GM12878 (cell line): ENCODE results near the gene KCND3. TPM values are rescaled to one million over a fixed set of nuclear protein-coding genes. Genes with fewer than 3 reads are reported as not detected.

ENCODE experiments used
- ATAC-seq: fragments of 200-7000 bp; cut with Tn5 transposase; 3 replicates; pipeline ENCODE4 v1.9.1; 2020; ENCODE audit warnings: mild to moderate bottlenecking, moderate library complexity
- BruUV-seq: library from RNA; stranded (reverse); fragments of 400-500 nt; replicated peaks from 2 replicates; lab custom pipeline; 2021; lab: Mats Ljungman, UMichigan
- CTCF ChIA-PET: fragments of 300-600 bp; sonication (Branson Sonifier 250); formaldehyde crosslinking; extraction: SDS; loops from one replicate; lab custom pipeline; 2021; ENCODE audit warnings: inconsistent platforms; lab: Yijun Ruan, JAX
- POLR2A ChIA-PET: fragments of 350-600 bp; formaldehyde crosslinking; extraction: SDS; loops from one replicate; lab custom pipeline; 2021; ENCODE audit warnings: inconsistent platforms; lab: Charles Lee
- RAD21 ChIA-PET: fragments of 300-600 bp; sonication (Branson Sonifier 250); formaldehyde crosslinking; loops from one replicate; lab custom pipeline; 2023; ENCODE audit warnings: antibody characterized with exemption; ENCODE audit not compliant: unreplicated experiment; lab: Charles Lee
- SMC1A ChIA-PET: fragments of 300-600 bp; sonication (Branson Sonifier 250); formaldehyde crosslinking; loops from one replicate; lab custom pipeline; 2023; ENCODE audit not compliant: unreplicated experiment, uncharacterized antibody; lab: Charles Lee
- DNase-seq: peaks from one replicate; pipeline ENCODE4 v3.0.0-alpha.2; 2011; ENCODE audit warnings: low read depth, low spot score
- FAIRE-seq: peaks from 3 replicates; lab custom pipeline; 2011; peaks lifted over from hg19 to GRCh38; lab: Jason Lieb, UNC
- H2AFZ ChIP-seq: 2 replicates; pipeline ENCODE4 v1.6.0; 2011; ENCODE audit warnings: low read depth, low read length, control low read depth; ENCODE audit not compliant: control insufficient read depth
- H3K27ac ChIP-seq: 2 replicates; pipeline ENCODE4 v1.5.1; 2011; ENCODE audit warnings: control low read depth; ENCODE audit not compliant: control insufficient read depth, insufficient read depth
- H3K27me3 ChIP-seq, 2 experiments: replicated peaks in 1 of 2; 2 replicates each; pipeline versions ENCODE4 v1.6.0 to v1.6.1; 2011; ENCODE audit warnings: low read length in 1 of 2; ENCODE audit not compliant: control insufficient read depth in 2 of 2, insufficient read depth in 2 of 2
- H3K36me3 ChIP-seq, 2 experiments: 2 replicates each; pipeline ENCODE4 v1.5.1; 2011; ENCODE audit warnings: low read length in 1 of 2; ENCODE audit not compliant: control insufficient read depth in 2 of 2, insufficient read depth in 2 of 2
- H3K4me1 ChIP-seq: 2 replicates; pipeline ENCODE4 v1.6.1; 2011; ENCODE audit warnings: mild to moderate bottlenecking, low read length, moderate library complexity, mixed read lengths; ENCODE audit not compliant: control insufficient read depth, insufficient read depth
- H3K4me2 ChIP-seq: 2 replicates; pipeline ENCODE4 v1.6.0; 2011; ENCODE audit warnings: control low read depth; ENCODE audit not compliant: control insufficient read depth, insufficient read depth
- H3K4me3 ChIP-seq: fragments of 200-600 bp; sonication (generic); 2 replicates; pipeline ENCODE4 v1.5.1; 2016
- H3K79me2 ChIP-seq: 2 replicates; pipeline ENCODE4 v1.6.0; 2011; ENCODE audit warnings: low read length; ENCODE audit not compliant: control insufficient read depth, insufficient read depth
- H3K9ac ChIP-seq: 2 replicates; pipeline ENCODE4 v1.8.0; 2011; ENCODE audit warnings: low read length, control low read depth, mixed read lengths; ENCODE audit not compliant: control insufficient read depth, insufficient read depth
- H3K9me3 ChIP-seq: replicated peaks from 3 replicates; pipeline ENCODE4 v1.5.1; 2011; ENCODE audit warnings: mild to moderate bottlenecking, low read length; ENCODE audit not compliant: control insufficient read depth, insufficient read depth
- H4K20me1 ChIP-seq: 2 replicates; pipeline ENCODE4 v1.6.0; 2011; ENCODE audit not compliant: control insufficient read depth, insufficient read depth
- BCL11A ChIP-seq: IDR thresholded peaks from 2 replicates; pipeline ENCODE4 v1.6.1; 2011; ENCODE audit warnings: low read depth, low read length
- CHD1 ChIP-seq: IDR thresholded peaks from 2 replicates; pipeline ENCODE4 v1.6.1; 2012; ENCODE audit warnings: low read depth, low read length, improper control_type of control experiment
- EP300 ChIP-seq, 2 experiments: fragments of 150-350 bp in 1 of 2; IDR thresholded peaks; 2 replicates each; pipeline ENCODE4 v1.6.1; 2011 to 2012; ENCODE audit warnings: low read depth in 2 of 2, low read length in 2 of 2, borderline replicate concordance in 1 of 2, improper control_type of control experiment in 1 of 2, inconsistent platforms in 1 of 2; ENCODE audit not compliant: control insufficient read depth in 1 of 2
- FOS ChIP-seq: IDR thresholded peaks from 3 replicates; pipeline ENCODE4 v1.6.1; 2011; ENCODE audit warnings: borderline replicate concordance; ENCODE audit not compliant: insufficient read length; ENCODE audit errors: extremely low read depth
- HCFC1 ChIP-seq: fragments of 150-350 bp; IDR thresholded peaks from 2 replicates; pipeline ENCODE4 v1.6.1; 2014; ENCODE audit warnings: low read length
- NFIC ChIP-seq: IDR thresholded peaks from 2 replicates; pipeline ENCODE4 v1.6.1; 2012; ENCODE audit warnings: low read depth, mild to moderate bottlenecking, inconsistent platforms, low read length, moderate library complexity
- NR2C2 ChIP-seq: IDR thresholded peaks from 2 replicates; pipeline ENCODE4 v1.6.1; 2011; ENCODE audit warnings: borderline replicate concordance, low read depth; ENCODE audit not compliant: control insufficient read depth, insufficient read length
- POLR2A ChIP-seq: IDR thresholded peaks from 2 replicates; pipeline ENCODE4 v1.6.1; 2011; ENCODE audit warnings: low read depth, mild to moderate bottlenecking, low read length
- RAD51 ChIP-seq: fragments of 450-650 bp; IDR thresholded peaks from 2 replicates; pipeline ENCODE4 v1.6.1; 2016; ENCODE audit warnings: moderate library complexity, mild to moderate bottlenecking, inconsistent platforms
- RUNX3 ChIP-seq: IDR thresholded peaks from 2 replicates; pipeline ENCODE4 v1.6.1; 2012; ENCODE audit warnings: low read length, inconsistent platforms
- SMAD1 ChIP-seq: fragments of 450-650 bp; IDR thresholded peaks from 2 replicates; pipeline ENCODE4 v1.6.1; 2018; ENCODE audit warnings: mild to moderate bottlenecking, low read depth; ENCODE audit not compliant: partially characterized antibody
- SP1 ChIP-seq: IDR thresholded peaks from one replicate; pipeline ENCODE4 v1.6.1; 2011; ENCODE audit warnings: low read depth, low read length
- STAT3 ChIP-seq: IDR thresholded peaks from 2 replicates; pipeline ENCODE4 v1.6.1; 2011; ENCODE audit warnings: low read depth, low read length, improper control_type of control experiment
- YBX1 ChIP-seq: fragments of 450-650 bp; IDR thresholded peaks from 2 replicates; pipeline ENCODE4 v1.6.1; 2016; ENCODE audit warnings: antibody characterized with exemption
- ZNF207 ChIP-seq: fragments of 450-650 bp; IDR thresholded peaks from 2 replicates; pipeline ENCODE4 v1.6.1; 2014; ENCODE audit warnings: antibody characterized with exemption, mild to moderate bottlenecking, borderline replicate concordance
- WGBS: methylation state at CpG from one replicate; pipeline ENCODE4 v1.1.6; 2016; ENCODE audit warnings: low lambda C conversion rate; ENCODE audit not compliant: insufficient replicate concordance, insufficient coverage; ENCODE audit errors: missing lambda C conversion rate; 5-methylcytosine and 5-hydroxymethylcytosine counted together
- in situ Hi-C: fragments of 300-500 bp; cut with MboI; formaldehyde crosslinking; loops from 9 replicates; pipeline ENCODE4 v1.14.3; 2018; ENCODE audit warnings: mixed read lengths
- intact Hi-C: fragments of 100-400 bp; cut with micrococcal nuclease; formaldehyde crosslinking; loops from one replicate; pipeline ENCODE4 v1.14.2; 2022; ENCODE audit not compliant: unreplicated experiment
- polyA plus RNA-seq, 11 experiments: library from polyadenylated mRNA; depleted of rRNA in 4 of 11; unstranded in 6 of 11; stranded (reverse) in 5 of 11; fragments of >200 nt; fragmentation: Nextera tagmentation in 4 of 11; fragmentation: Illumina TruSeq in 1 of 11; extraction: Ambion mirVana in 4 of 11; extraction: Trizol in 1 of 11; gene quantifications; 1 replicate in 1 of 11; 2 replicates in 10 of 11; pipeline versions ENCODE4 v1.2.1 to v1.2.3, GENCODE V29; 2011 to 2016; ENCODE audit warnings: inconsistent platforms in 2 of 11, missing spikeins in 2 of 11, low read depth in 1 of 11
- total RNA-seq, 4 experiments: library from RNA; depleted of rRNA in 3 of 4; stranded (reverse); fragments of >200 nt in 3 of 4; fragmentation: Illumina TruSeq in 1 of 4; extraction: Trizol in 1 of 4; gene quantifications; 2 replicates each; pipeline versions ENCODE4 v1.2.1 to v1.2.3, GENCODE V29; 2013 to 2021
- TF ChIP-seq, protein P1 (sequence below): IDR thresholded peaks from 2 replicates; pipeline ENCODE4 v1.6.1; 2011; ENCODE audit warnings: borderline replicate concordance, low read depth, mild to moderate bottlenecking, moderate library complexity, low read length; ENCODE audit not compliant: insufficient read depth, poor library complexity, severe bottlenecking
- TF ChIP-seq, protein P2 (sequence below): fragments of 150-350 bp; IDR thresholded peaks from 2 replicates; pipeline ENCODE4 v1.6.1; 2016; ENCODE audit warnings: low read depth, low read length
- TF ChIP-seq, protein P3 (sequence below): IDR thresholded peaks from 2 replicates; pipeline ENCODE4 v1.6.1; 2012; ENCODE audit warnings: low read depth, low read length, improper control_type of control experiment
- TF ChIP-seq, protein P4 (sequence below): fragments of 450-650 bp; IDR thresholded peaks from 2 replicates; pipeline ENCODE4 v1.6.1; 2018; ENCODE audit warnings: borderline replicate concordance, mild to moderate bottlenecking; ENCODE audit not compliant: partially characterized antibody

The KCND3 gene
- total and polyA plus RNA-seq, 10 of the 15 experiments (the other 5 are each of a cell fraction or from before 2014, with no cell fraction given), result 0.02 TPM; not detected in 9

DNA sequence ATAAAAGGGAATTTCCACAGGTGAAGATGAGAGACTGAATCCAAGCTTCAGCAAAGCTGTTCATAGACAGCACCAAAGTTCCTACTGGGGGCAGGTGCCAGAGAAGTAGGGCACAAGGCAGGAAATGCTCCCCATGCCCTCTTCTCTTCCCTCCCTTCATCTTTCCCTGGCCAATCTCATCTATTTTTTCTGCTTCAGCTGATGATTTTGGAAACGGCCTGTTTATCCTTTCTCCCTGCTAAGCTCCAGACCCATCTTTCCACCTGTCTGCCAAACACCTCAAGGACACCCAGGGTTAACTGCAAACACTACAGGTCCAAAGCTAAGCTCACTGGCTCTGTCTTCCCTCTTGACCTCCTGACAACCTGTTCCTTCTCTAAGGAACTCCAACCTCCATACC lies 18.1 kb downstream of the KCND3 start:
- Histone ChIP-seq H3K79me2 (no peaks in the 10 kb centered on the region), H4K20me1 (no peaks in the 10 kb centered on the region), H3K9ac (no peak overlapping the region), H3K4me2 (no peak overlapping the region), H3K4me3 (no peak overlapping the region), H3K27me3 (peaks cover 0 to 4% of the 10 kb centered on the region in 2 experiments; a peak in 3 of 4 replicates), H3K4me1 (no peaks in the 10 kb centered on the region), H2AFZ (no peak overlapping the region), H3K36me3 (no peaks in the 10 kb centered on the region), H3K27ac (no peak overlapping the region), H3K9me3 (no peaks in the 10 kb centered on the region)
- ATAC-seq, result no peak
- POLR2A ChIA-PET, result no interaction called here
- SMC1A ChIA-PET, result interaction anchor here (1.1 kb wide), 1 partner anchor 17 kb away, joined by 3 read pairs; no protein-coding TSS in a partner anchor
- RAD21 ChIA-PET, result no interaction called here
- DNase-seq, result no peak
- in situ Hi-C loops, result no loop called here
- intact Hi-C loops, result no loop called here
- TF ChIP-seq STAT3 (no peak), FOS (no peak), BCL11A (no peak), EP300 (IDR thresholded peaks at IDR 0.05; ENCODE audit: borderline replicate concordance in 1 of 2, control insufficient read depth in 1 of 2, low read depth in 2 of 2, low read length in 2 of 2) (no peak), CHD1 (no peak), SMAD1 (no peak), RUNX3 (no peak), HCFC1 (no peak), POLR2A (no peak), ZNF207 (no peak), NFIC (no peak), SP1 (no peak), RAD51 (no peak), YBX1 (no peak), NR2C2 (no peak)
- TF ChIP-seq, protein P1, sequence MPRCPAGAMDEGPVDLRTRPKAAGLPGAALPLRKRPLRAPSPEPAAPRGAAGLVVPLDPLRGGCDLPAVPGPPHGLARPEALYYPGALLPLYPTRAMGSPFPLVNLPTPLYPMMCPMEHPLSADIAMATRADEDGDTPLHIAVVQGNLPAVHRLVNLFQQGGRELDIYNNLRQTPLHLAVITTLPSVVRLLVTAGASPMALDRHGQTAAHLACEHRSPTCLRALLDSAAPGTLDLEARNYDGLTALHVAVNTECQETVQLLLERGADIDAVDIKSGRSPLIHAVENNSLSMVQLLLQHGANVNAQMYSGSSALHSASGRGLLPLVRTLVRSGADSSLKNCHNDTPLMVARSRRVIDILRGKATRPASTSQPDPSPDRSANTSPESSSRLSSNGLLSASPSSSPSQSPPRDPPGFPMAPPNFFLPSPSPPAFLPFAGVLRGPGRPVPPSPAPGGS, result no peak
- TF ChIP-seq, protein P2, sequence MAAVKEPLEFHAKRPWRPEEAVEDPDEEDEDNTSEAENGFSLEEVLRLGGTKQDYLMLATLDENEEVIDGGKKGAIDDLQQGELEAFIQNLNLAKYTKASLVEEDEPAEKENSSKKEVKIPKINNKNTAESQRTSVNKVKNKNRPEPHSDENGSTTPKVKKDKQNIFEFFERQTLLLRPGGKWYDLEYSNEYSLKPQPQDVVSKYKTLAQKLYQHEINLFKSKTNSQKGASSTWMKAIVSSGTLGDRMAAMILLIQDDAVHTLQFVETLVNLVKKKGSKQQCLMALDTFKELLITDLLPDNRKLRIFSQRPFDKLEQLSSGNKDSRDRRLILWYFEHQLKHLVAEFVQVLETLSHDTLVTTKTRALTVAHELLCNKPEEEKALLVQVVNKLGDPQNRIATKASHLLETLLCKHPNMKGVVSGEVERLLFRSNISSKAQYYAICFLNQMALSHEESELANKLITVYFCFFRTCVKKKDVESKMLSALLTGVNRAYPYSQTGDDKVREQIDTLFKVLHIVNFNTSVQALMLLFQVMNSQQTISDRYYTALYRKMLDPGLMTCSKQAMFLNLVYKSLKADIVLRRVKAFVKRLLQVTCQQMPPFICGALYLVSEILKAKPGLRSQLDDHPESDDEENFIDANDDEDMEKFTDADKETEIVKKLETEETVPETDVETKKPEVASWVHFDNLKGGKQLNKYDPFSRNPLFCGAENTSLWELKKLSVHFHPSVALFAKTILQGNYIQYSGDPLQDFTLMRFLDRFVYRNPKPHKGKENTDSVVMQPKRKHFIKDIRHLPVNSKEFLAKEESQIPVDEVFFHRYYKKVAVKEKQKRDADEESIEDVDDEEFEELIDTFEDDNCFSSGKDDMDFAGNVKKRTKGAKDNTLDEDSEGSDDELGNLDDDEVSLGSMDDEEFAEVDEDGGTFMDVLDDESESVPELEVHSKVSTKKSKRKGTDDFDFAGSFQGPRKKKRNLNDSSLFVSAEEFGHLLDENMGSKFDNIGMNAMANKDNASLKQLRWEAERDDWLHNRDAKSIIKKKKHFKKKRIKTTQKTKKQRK, result no peak
- TF ChIP-seq, protein P3, sequence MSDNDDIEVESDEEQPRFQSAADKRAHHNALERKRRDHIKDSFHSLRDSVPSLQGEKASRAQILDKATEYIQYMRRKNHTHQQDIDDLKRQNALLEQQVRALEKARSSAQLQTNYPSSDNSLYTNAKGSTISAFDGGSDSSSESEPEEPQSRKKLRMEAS, result no peak
- TF ChIP-seq, protein P4, sequence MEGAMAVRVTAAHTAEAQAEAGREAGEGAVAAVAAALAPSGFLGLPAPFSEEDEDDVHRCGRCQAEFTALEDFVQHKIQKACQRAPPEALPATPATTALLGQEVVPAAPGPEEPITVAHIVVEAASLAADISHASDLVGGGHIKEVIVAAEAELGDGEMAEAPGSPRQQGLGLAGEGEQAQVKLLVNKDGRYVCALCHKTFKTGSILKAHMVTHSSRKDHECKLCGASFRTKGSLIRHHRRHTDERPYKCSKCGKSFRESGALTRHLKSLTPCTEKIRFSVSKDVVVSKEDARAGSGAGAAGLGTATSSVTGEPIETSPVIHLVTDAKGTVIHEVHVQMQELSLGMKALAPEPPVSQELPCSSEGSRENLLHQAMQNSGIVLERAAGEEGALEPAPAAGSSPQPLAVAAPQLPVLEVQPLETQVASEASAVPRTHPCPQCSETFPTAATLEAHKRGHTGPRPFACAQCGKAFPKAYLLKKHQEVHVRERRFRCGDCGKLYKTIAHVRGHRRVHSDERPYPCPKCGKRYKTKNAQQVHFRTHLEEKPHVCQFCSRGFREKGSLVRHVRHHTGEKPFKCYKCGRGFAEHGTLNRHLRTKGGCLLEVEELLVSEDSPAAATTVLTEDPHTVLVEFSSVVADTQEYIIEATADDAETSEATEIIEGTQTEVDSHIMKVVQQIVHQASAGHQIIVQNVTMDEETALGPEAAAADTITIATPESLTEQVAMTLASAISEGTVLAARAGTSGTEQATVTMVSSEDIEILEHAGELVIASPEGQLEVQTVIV, result no peak
- BruUV-seq, result no TSS peak
- no peak for FAIRE-seq
- 8% methylated on average over 1 of the region's 1 CpG for WGBS
- CTCF ChIA-PET, result interaction anchor here (0.5 kb wide), 2 partner anchors 9 to 235 kb away, joined by 3 read pairs; no protein-coding TSS in a partner anchor
